NCI-H2029 (cell line): ENCODE data around the gene PRKD3.

ENCODE experiments used
- DNase-seq: peaks from one replicate; lab custom pipeline; 2025; lab: John Stamatoyannopoulos, UW

The PRKD3 gene

GRCh38 chr2:37324786-37325624, at the start of gene PRKD3:
Gene PRKD3 (minus strand): TSS chr2:37324833. CDS start chr2:37316524, 8,309 bp downstream.
- DNase-seq, result peak; percentile 29

GRCh38 chr2:37372000-37372399, 47.4 kb upstream of the PRKD3 start:
- no peak for DNase-seq

DNA sequence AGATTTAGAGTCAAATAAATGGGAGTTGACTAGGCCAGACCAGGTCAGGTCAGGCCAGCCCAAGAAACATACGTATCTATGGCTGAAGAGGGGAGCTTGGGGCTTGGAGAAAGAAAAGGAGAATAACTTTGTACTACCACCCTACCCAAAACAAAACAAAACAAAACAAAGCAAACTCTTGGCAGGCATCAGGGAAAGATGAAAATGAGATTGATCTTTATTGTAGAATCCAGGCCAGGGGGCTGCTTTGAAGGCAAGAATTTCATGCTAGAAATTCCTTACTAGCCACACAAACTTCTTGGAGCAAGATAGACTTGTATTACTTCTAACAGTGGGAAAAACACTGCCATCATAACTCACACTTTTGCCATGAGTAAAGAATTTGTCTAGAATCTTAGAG, 46.0 kb upstream of the PRKD3 start:
- DNase-seq, result no peak

DNA sequence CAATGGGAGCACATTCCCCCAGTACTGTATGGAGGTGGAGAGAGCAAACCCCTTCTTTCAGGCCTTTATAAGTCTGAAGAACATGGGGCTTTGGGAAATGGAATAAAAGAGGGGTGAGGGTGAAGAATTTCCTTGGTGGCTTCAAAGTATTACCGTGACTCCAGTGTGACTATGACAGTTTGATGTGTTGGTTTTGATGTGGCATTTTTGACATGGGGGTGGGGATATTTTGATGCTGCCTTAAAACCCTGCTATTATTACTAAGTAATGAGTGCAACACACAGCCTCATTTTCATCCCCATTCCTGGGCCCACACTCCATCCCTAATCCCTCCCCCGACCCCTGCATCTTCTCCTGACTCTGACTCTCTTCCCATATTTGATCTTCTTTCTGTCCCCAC, 43.4 kb upstream of the PRKD3 start:
- no peak for DNase-seq

GRCh38 chr2:37367310-37367709, 42.7 kb upstream of the PRKD3 start:
- no peak for DNase-seq

GRCh38 chr2:37366773-37367172, 42.1 kb upstream of the PRKD3 start:
- DNase-seq, result no peak

DNA sequence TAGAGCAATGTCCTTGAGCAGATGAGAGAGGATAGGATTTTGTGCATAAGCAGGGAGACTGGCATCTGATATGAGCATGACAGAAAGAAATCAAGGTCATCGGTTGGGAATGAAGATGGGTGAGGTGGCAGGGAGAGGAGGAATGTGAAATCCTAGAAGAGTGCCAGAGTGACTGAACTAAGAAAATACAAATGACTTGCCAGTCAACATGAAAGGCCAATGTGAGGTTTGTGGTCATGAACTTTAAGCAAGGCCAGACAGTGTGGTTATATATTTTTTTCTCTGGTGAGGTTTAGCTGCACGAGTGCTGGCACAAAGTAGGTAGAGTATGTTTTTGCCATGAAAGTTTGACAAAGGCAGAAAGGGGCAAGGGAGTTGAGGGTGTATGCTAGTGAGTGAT, 41.0 kb upstream of the PRKD3 start:
- no peak for DNase-seq

GRCh38 chr2:37364351-37364750, 39.7 kb upstream of the PRKD3 start:
- DNase-seq, result no peak

DNA sequence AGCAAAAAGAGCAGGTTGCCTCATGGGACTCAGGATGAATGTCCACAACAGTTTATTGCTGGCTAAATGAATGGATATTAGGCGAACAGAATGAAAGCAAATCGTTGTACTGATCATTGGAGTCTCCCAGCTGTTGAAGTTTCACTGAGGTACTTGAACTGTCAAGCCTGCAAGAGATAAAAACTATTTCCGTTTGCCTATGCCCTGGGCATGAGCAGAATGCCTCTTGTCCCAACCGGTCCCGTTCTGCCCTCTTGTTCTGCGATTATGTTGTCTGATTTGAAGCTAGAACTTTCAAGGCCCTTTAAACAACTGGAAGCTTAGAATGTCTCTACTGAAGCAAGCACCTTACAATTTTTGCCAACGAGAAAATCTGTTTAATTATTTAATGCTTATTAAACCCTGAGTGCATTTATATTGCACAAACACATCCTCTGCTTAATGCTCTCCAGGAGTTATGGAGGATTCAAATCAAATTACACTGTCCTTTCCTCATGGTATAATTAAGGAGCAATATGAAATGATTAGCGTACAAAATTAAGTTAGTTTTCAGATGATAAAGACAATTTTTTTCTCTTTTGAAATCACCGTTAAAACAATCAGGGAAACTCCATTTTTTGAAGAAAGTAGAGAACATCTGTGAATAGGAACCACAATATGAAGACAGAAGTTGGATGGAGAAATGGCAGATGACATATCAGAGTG, 37.5 kb upstream of the PRKD3 start:
- DNase-seq, result no peak

- no peak for DNase-seq
Measured at GRCh38 chr2:37361216-37361815, 36.7 kb upstream of the PRKD3 start.

DNA sequence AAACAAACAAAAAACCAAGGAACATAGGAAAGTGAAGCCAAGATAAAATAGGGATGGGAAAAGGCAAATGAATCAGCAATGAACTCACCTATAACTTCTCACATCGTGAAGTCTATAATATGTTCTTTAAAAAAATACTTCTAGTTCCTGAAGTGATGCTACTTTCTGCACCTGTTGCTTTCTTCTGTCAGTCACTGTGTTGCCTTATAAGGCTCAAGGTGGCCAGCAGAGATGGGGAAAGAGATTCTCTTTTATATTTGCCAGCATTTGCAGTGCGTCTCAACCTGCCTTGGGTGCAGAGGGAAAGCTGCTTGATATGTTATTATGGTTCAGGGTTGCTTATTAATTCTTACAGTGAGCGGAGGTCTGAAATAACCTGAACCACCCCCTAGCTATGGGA, 33.8 kb upstream of the PRKD3 start:
- no peak for DNase-seq

DNA sequence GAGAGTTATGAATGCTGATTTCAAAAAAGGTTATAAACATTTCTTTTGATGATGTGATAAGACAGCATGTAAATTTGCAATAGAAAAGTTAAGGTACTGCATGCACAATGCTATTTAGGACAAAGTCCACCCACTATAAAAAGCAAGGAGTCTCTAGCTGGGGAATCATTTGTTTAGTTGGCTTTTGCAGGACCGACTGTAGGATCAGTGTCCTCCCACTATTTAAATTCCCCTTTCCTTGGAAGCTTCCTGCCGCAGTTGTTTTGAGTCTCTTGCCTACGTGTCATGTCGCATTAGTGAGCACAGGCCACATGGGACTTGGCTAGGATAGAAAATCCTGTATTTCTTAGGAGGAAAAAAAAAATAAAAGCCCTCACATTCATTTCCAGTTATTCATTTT, 32.9 kb upstream of the PRKD3 start:
- no peak for DNase-seq

DNA sequence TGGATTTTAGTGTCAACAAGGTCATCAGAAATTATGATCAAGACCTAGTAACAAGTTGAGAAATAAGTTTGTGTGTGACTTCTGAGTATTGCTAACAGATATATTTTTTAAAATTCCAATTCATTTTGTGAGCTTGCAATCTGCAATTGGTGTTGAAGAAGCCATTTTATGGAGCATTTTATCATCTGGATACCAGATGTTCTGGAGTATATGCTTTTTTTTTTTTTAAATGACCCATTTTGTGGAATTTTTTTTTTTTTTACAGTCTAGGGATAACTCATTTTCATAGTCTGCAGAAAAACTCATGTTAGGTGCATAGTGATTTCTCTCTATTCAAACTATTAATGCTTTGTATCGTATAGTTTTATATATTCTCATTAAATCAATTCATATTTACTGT, 32.4 kb upstream of the PRKD3 start:
- DNase-seq, result no peak

- no peak for DNase-seq
Measured at GRCh38 chr2:37356299-37356698, 31.7 kb upstream of the PRKD3 start.

GRCh38 chr2:37355735-37356134, 31.1 kb upstream of the PRKD3 start:
- DNase-seq, result no peak

DNA sequence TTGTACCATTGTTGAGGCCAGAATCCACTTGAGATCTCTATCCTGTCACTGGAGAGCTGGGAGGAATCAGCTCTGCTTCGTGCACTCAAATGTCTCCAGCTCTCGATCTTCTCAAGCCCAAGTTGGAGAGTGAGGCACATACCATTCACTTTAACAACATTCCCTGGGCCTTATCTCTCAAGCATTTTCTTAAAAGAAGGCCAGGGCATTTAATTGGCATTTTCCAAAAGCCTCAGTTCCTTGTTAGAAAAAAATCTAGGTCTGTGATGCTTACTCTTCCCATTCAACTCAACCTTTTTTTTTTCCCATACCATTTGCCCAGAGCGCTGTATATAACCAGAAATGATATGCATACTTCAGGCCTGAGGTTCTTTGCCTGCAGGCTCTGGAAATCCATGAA, 29.9 kb upstream of the PRKD3 start:
- DNase-seq, result no peak

DNA sequence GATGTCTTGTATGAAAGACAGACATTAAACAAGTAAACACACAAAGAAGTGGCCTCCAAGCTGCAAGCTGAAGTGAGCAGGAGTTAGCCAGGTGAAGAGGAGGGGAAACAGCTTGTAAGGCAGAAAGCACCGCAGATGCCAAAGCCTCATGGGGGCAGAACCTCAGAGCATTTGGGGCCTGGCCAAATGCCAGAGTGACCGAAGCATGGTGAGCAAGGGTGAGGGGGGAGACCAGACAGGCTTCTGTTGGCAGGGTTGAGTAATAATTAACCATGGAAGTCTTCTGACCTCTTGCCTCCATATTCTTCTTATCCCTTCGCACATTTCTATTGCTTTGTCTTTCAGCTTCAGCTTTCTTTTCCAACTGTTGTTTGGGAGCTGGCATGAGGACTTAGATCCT, 25.4 kb upstream of the PRKD3 start:
- DNase-seq, result peak; percentile 88

DNA sequence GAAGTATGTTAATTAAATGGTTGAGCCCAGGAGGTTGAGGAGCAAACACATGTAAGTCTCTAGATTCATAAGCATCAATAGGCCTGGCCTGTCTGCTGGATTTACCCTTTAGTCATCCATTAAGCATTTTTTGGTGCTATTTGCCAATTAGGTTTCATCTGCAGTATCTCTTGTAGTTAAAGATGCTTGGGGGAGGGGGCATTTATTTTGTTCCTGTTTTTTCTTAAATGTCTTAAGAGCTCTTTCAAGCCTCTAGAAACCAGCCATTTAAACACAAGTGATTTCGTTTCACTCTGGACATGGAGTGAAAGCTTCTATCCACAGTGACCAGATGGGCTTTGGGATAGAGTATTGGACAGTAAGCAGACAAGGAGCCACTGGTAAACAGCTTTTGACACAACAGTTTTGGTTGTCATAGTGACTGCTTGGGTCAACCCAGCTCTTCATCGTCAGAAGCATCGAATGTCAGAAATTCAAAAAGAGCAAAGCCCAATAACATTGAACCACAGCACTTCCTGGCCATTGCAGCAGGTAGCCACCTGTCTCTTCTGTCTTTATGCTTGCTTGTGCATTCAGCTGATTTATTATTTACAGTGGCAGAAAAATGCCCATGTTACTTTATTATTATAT, 24.7 kb upstream of the PRKD3 start:
- peak; percentile 89 for DNase-seq

DNA sequence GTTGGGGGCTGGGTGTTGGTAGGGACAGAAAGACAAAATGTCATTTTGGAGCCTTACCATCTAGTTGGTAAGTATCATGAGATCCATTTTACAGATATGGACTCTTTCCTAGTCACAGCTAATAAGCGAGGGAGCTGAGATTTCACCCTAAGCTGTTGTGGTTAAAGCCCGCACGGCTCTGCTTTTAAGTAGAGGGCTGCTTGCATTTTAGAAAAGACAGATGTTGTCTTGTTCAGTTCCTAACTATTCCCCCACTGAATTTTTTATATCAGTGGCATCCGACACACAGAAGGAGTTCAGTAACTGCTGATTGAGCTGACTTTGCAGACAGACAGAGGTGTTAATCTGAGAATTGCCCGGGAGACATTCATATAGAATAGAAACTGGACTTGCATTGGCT, 23.5 kb upstream of the PRKD3 start:
- no peak for DNase-seq

DNA sequence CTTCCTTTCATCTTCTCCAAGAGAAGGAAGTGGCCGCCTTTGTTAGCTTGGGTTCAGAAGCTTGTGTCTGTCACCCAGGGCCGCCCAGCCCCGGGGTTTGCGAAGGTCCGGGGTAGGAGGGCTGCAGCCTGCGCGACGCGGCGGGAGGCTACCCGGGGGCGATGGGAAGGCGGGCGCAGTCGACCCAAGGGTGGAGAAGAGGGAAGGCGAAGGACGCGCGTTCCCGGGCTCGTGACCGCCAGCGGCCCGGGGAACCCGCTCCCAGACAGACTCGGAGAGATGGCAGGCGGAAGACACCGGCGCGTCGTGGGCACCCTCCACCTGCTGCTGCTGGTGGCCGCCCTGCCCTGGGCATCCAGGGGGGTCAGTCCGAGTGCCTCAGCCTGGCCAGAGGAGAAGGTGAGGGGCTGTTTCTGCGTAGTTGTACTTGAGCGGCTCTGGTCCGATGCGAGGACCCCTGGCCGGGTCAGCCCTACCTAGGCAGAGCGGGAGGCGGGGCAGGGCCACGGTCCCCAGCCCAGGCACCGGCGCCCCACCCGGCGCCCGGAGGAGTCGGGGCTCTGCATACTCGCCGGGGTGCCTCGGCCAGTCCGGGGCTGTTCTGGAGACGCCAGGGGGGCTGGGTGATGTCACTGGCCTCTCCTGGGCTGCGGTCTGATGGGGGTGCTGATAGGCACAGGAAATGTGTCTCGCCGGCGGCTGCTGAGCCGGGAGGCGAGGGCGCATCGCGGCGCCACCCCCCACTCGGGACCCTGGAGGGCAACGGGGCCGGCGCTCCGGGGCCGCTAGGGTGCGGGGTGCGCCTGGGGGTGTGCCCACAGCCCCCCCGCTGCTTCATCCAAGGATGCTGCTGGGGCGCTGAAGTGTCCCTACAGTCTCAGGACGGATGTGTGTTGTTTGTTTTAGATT, 20.1 kb upstream of the PRKD3 start, which contains the start of gene QPCT:
TSS of gene QPCT (plus strand) at position 178 of the 909 bp plus-strand sequence. CDS start at position 280, 102 bp downstream.
- DNase-seq, result no peak
